ENCODE measurements around the gene TRIM43.
"Not testable (repeated sequence)": the region's sequence is repeated elsewhere in the genome, so short reads cannot be mapped to it uniquely, and the experiment has no call there.

TRIM43 gene

GRCh38 chr2:95641787-95642186, 50.0 kb downstream of the TRIM43 start:
- DNase-seq: not testable (repeated sequence)

GRCh38 chr2:95642360-95642759, 50.6 kb downstream of the TRIM43 start:
- DNase-seq: not testable (repeated sequence)

GRCh38 chr2:95642951-95643350, 51.1 kb downstream of the TRIM43 start:
- not testable (repeated sequence) for DNase-seq

GRCh38 chr2:95645312-95645711, 53.5 kb downstream of the TRIM43 start:
- not testable (repeated sequence) for DNase-seq

GRCh38 chr2:95646274-95646994, 54.6 kb downstream of the TRIM43 start:
- not testable (repeated sequence) for DNase-seq

GRCh38 chr2:95648894-95649544, 57.2 kb downstream of the TRIM43 start:
- DNase-seq: not testable (repeated sequence)
